Measurements from ENCODE around the gene TLCD3B.

The TLCD3B gene

DNA sequence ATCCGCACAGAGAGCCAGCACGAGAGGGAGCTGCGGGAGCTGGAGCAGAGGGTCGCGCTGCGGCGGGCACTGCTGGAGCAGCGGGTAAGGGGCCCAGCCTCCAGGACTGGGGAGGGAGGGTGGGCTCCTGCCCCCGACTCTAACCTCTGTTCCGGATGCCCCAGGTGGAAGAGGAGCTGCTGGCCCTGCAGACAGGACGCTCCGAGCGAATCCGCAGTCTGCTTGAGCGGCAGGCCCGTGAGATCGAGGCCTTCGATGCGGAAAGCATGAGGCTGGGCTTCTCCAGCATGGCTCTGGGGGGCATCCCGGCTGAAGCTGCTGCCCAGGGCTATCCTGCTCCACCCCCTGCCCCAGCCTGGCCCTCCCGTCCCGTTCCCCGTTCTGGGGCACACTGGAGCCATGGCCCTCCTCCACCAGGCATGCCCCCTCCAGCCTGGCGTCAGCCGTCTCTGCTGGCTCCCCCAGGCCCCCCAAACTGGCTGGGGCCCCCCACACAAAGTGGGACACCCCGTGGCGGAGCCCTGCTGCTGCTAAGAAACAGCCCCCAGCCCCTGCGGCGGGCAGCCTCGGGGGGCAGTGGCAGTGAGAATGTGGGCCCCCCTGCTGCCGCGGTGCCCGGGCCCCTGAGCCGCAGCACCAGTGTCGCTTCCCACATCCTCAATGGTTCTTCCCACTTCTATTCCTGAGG, 40.0 kb downstream of the TLCD3B start:
- peaks cover 15% of the 10 kb centered on the region for H3K79me1 ChIP-seq (replicated peaks; ENCODE audit: low read length, poor library complexity, severe bottlenecking)
- no peak overlapping the region for H2BK15ac ChIP-seq (ENCODE audit: low read depth, poor library complexity, severe bottlenecking)
- 96% methylated on average over 32 of the region's 35 CpGs for WGBS
- no peak overlapping the region for H3K27ac ChIP-seq (ENCODE audit: low read length, poor library complexity, severe bottlenecking)
- no peak overlapping the region for H3K23ac ChIP-seq (ENCODE audit: low read length in 2 of 2)
- no peak overlapping the region for H2AK5ac ChIP-seq (ENCODE audit: low read length, severe bottlenecking)
- H3K9ac ChIP-seq (ENCODE audit: low read length), result no peak overlapping the region
- H4K91ac ChIP-seq (ENCODE audit: low read length), result no peak overlapping the region
- H3K9me3 ChIP-seq (ENCODE audit: control insufficient read depth, low read length), result no peaks in the 10 kb centered on the region
- H3K27me3 ChIP-seq (ENCODE audit: control insufficient read depth in 1 of 2, insufficient read depth in 1 of 2, low read length in 2 of 2), result no peaks in the 10 kb centered on the region
- H2BK120ac ChIP-seq (ENCODE audit: low read depth, low read length), result no peak overlapping the region
- peaks cover 10% of the 10 kb centered on the region for H3K4me1 ChIP-seq (ENCODE audit: control insufficient read depth, insufficient read depth, low read depth, low read length)
- no peak overlapping the region for H2BK12ac ChIP-seq (ENCODE audit: low read length in 2 of 2)
- H3K4me3 ChIP-seq (ENCODE audit: insufficient read depth in 1 of 2, low read depth in 1 of 2, low read length in 2 of 2), result no peak overlapping the region
- H3K14ac ChIP-seq (ENCODE audit: low read length in 2 of 2), result no peak overlapping the region
- no peak overlapping the region for H3K4ac ChIP-seq (ENCODE audit: low read depth in 1 of 2, low read length in 2 of 2)
- no peak for DNase-seq
- no peak overlapping the region for H4K8ac ChIP-seq (ENCODE audit: low read length)
- no peak overlapping the region for H3K18ac ChIP-seq (ENCODE audit: low read depth in 1 of 2, low read length in 2 of 2)
- no peak overlapping the region for H2AFZ ChIP-seq (ENCODE audit: low read depth, low read length)
- no peak overlapping the region for H2BK5ac ChIP-seq (ENCODE audit: low read depth, low read length, poor library complexity, severe bottlenecking)
- H3K4me2 ChIP-seq (ENCODE audit: low read length, poor library complexity, severe bottlenecking), result no peak overlapping the region
- H3K36me3 ChIP-seq (ENCODE audit: control insufficient read depth in 1 of 2, insufficient read depth in 2 of 2, low read depth in 1 of 2, low read length in 2 of 2), result peaks cover 73 to 79% of the 10 kb centered on the region in 2 experiments

- Histone ChIP-seq H4K8ac (ENCODE audit: low read length) (no peak overlapping the region), H4K91ac (ENCODE audit: low read length) (no peak overlapping the region), H3K27ac (ENCODE audit: low read length, poor library complexity, severe bottlenecking) (no peak overlapping the region), H3K23ac (ENCODE audit: low read length in 2 of 2) (no peak overlapping the region), H2AFZ (ENCODE audit: low read depth, low read length) (no peak overlapping the region), H3K79me1 (replicated peaks; ENCODE audit: low read length, poor library complexity, severe bottlenecking) (peaks cover 22% of the 10 kb centered on the region), H2BK15ac (ENCODE audit: low read depth, poor library complexity, severe bottlenecking) (no peak overlapping the region), H3K9ac (ENCODE audit: low read length) (no peak overlapping the region), H3K4ac (ENCODE audit: low read depth in 1 of 2, low read length in 2 of 2) (no peak overlapping the region), H3K9me3 (ENCODE audit: control insufficient read depth, low read length) (no peaks in the 10 kb centered on the region), H3K36me3 (ENCODE audit: control insufficient read depth in 1 of 2, insufficient read depth in 2 of 2, low read depth in 1 of 2, low read length in 2 of 2) (peaks cover 83 to 89% of the 10 kb centered on the region in 2 experiments), H3K27me3 (ENCODE audit: control insufficient read depth in 1 of 2, insufficient read depth in 1 of 2, low read length in 2 of 2) (no peaks in the 10 kb centered on the region), H2BK12ac (ENCODE audit: low read length in 2 of 2) (no peak overlapping the region), H2BK5ac (ENCODE audit: low read depth, low read length, poor library complexity, severe bottlenecking) (no peak overlapping the region), H3K4me1 (ENCODE audit: control insufficient read depth, insufficient read depth, low read depth, low read length) (peaks cover 7% of the 10 kb centered on the region), H2BK120ac (ENCODE audit: low read depth, low read length) (no peak overlapping the region), H2AK5ac (ENCODE audit: low read length, severe bottlenecking) (no peak overlapping the region), H3K14ac (ENCODE audit: low read length in 2 of 2) (no peak overlapping the region), H3K18ac (ENCODE audit: low read depth in 1 of 2, low read length in 2 of 2) (no peak overlapping the region), H3K4me3 (ENCODE audit: insufficient read depth in 1 of 2, low read depth in 1 of 2, low read length in 2 of 2) (no peak overlapping the region), H3K4me2 (ENCODE audit: low read length, poor library complexity, severe bottlenecking) (no peak overlapping the region)
- WGBS, result no CpG with 5 or more reads among the region's 2 CpGs
- DNase-seq, result no peak
These were observed 41.0 kb downstream of the TLCD3B start for GRCh38 chr16:29990034-29990433.

DNA sequence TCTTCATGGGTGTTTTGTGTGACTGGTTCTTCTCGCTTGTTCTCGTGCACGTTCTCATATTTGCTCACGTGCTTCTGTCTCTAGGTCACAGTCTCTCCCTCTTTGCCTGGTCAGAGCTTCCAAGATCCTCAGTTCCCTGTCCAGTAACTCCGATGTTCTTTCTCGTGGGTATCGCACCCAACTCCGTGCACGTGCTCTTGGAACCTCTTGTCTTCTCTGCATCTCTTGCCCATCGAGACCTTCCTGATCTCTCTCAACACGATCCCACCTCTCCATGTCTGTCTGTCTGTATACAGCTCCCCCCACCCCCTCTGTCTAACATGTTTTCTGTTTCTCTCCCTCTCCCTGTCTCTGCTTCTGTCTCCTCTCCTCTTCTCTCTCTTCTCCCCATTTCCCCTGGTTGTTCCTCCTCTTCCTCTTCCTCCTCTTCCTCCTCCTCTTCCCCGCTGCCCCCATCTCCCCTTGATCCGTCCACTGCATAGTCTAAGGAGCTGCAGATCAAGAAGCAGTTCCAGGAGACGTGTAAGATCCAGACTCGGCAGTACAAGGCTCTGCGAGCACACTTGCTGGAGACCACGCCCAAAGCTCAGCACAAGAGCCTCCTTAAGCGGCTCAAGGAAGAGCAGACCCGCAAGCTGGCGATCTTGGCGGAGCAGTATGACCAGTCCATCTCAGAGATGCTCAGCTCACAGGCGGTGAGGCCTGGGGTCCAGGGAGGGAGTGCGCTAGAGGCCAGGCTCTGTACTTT, 41.8 kb downstream of the TLCD3B start:
- Histone ChIP-seq H2BK15ac (ENCODE audit: low read depth, poor library complexity, severe bottlenecking) (no peak overlapping the region), H3K9me3 (ENCODE audit: control insufficient read depth, low read length) (no peaks in the 10 kb centered on the region), H3K23ac (ENCODE audit: low read length in 2 of 2) (no peak overlapping the region), H4K8ac (ENCODE audit: low read length) (no peak overlapping the region), H3K36me3 (ENCODE audit: control insufficient read depth in 1 of 2, insufficient read depth in 2 of 2, low read depth in 1 of 2, low read length in 2 of 2) (peaks cover 90 to 97% of the 10 kb centered on the region in 2 experiments), H2AK5ac (ENCODE audit: low read length, severe bottlenecking) (no peak overlapping the region), H2BK5ac (ENCODE audit: low read depth, low read length, poor library complexity, severe bottlenecking) (no peak overlapping the region), H3K4me3 (ENCODE audit: insufficient read depth in 1 of 2, low read depth in 1 of 2, low read length in 2 of 2) (no peak overlapping the region), H3K27me3 (ENCODE audit: control insufficient read depth in 1 of 2, insufficient read depth in 1 of 2, low read length in 2 of 2) (no peaks in the 10 kb centered on the region), H3K14ac (ENCODE audit: low read length in 2 of 2) (no peak overlapping the region), H3K79me1 (replicated peaks; ENCODE audit: low read length, poor library complexity, severe bottlenecking) (peaks cover 28% of the 10 kb centered on the region), H3K9ac (ENCODE audit: low read length) (no peak overlapping the region), H3K27ac (ENCODE audit: low read length, poor library complexity, severe bottlenecking) (no peak overlapping the region), H2BK120ac (ENCODE audit: low read depth, low read length) (no peak overlapping the region), H3K4ac (ENCODE audit: low read depth in 1 of 2, low read length in 2 of 2) (no peak overlapping the region), H3K18ac (ENCODE audit: low read depth in 1 of 2, low read length in 2 of 2) (no peak overlapping the region), H2BK12ac (ENCODE audit: low read length in 2 of 2) (no peak overlapping the region), H3K4me2 (ENCODE audit: low read length, poor library complexity, severe bottlenecking) (no peak overlapping the region), H4K91ac (ENCODE audit: low read length) (no peak overlapping the region), H2AFZ (ENCODE audit: low read depth, low read length) (no peak overlapping the region), H3K4me1 (ENCODE audit: control insufficient read depth, insufficient read depth, low read depth, low read length) (no peaks in the 10 kb centered on the region)
- 92% methylated on average over 23 of the region's 23 CpGs for WGBS
- DNase-seq, result no peak

- H3K27me3 ChIP-seq (ENCODE audit: control insufficient read depth in 1 of 2, insufficient read depth in 1 of 2, low read length in 2 of 2), result no peaks in the 10 kb centered on the region
- H3K14ac ChIP-seq (ENCODE audit: low read length in 2 of 2), result no peak overlapping the region
- H2BK15ac ChIP-seq (ENCODE audit: low read depth, poor library complexity, severe bottlenecking), result no peak overlapping the region
- H3K27ac ChIP-seq (ENCODE audit: low read length, poor library complexity, severe bottlenecking), result no peak overlapping the region
- no peaks in the 10 kb centered on the region for H3K9me3 ChIP-seq (ENCODE audit: control insufficient read depth, low read length)
- no peak overlapping the region for H3K4ac ChIP-seq (ENCODE audit: low read depth in 1 of 2, low read length in 2 of 2)
- H3K4me2 ChIP-seq (ENCODE audit: low read length, poor library complexity, severe bottlenecking), result no peak overlapping the region
- DNase-seq, result no peak
- H2BK5ac ChIP-seq (ENCODE audit: low read depth, low read length, poor library complexity, severe bottlenecking), result no peak overlapping the region
- H4K8ac ChIP-seq (ENCODE audit: low read length), result no peak overlapping the region
- no peak overlapping the region for H3K23ac ChIP-seq (ENCODE audit: low read length in 2 of 2)
- peaks cover 33% of the 10 kb centered on the region for H3K79me1 ChIP-seq (replicated peaks; ENCODE audit: low read length, poor library complexity, severe bottlenecking)
- no peak overlapping the region for H3K18ac ChIP-seq (ENCODE audit: low read depth in 1 of 2, low read length in 2 of 2)
- H3K4me3 ChIP-seq (ENCODE audit: insufficient read depth in 1 of 2, low read depth in 1 of 2, low read length in 2 of 2), result no peak overlapping the region
- no peak overlapping the region for H2AFZ ChIP-seq (ENCODE audit: low read depth, low read length)
- no peak overlapping the region for H2BK120ac ChIP-seq (ENCODE audit: low read depth, low read length)
- no peak overlapping the region for H4K91ac ChIP-seq (ENCODE audit: low read length)
- no peak overlapping the region for H2AK5ac ChIP-seq (ENCODE audit: low read length, severe bottlenecking)
- 96% methylated on average over 16 of the region's 17 CpGs for WGBS
- no peaks in the 10 kb centered on the region for H3K4me1 ChIP-seq (ENCODE audit: control insufficient read depth, insufficient read depth, low read depth, low read length)
- H2BK12ac ChIP-seq (ENCODE audit: low read length in 2 of 2), result no peak overlapping the region
- peaks cover 92 to 97% of the 10 kb centered on the region in 2 experiments for H3K36me3 ChIP-seq (ENCODE audit: control insufficient read depth in 1 of 2, insufficient read depth in 2 of 2, low read depth in 1 of 2, low read length in 2 of 2)
- no peak overlapping the region for H3K9ac ChIP-seq (ENCODE audit: low read length)
These were observed 42.6 kb downstream of the TLCD3B start for GRCh38 chr16:29988346-29989075.
